DMS79 treated with DMSO at 0.1 percent for 48 hours (cell line): Measurements from ENCODE around the gene WDR3.
"Not testable (repeated sequence)": the region's sequence is repeated elsewhere in the genome, so short reads cannot be mapped to it uniquely, and the experiment has no call there.

ENCODE experiments used
- DNase-seq: peaks from one replicate; lab custom pipeline; 2025; lab: John Stamatoyannopoulos, UW

Gene WDR3

GRCh38 chr1:117929343-117930172 lies at the start of gene WDR3, which contains the start of gene GDAP2:
Gene WDR3 (plus strand): TSS chr1:117929739. CDS start chr1:117933320, 3,581 bp downstream.
Gene GDAP2 (minus strand): TSS chr1:117929621. CDS start chr1:117920357, 9,264 bp downstream.
- DNase-seq: peak; percentile 95

DNA sequence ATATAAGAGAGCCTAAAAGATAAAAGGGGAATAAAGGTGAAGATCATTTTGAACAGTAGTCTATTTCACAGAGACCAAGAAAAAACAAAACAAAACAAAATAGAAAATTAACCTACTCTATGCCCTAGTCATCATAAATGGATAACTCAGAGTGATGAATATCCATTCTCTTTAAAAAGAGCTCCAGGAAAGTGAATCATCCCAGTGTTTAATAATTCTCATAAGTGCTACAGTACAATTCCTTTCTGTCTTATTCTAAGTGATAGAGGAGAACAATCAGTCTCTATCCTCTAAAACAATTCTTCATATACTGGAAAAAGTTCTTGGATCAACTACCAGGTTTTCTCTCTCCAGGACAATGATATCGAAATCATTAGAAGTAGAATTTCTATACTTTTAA lies 45.9 kb upstream of the WDR3 start:
- no peak for DNase-seq

- no peak for DNase-seq
Observed at GRCh38 chr1:117886101-117886795, 43.3 kb upstream of the WDR3 start.

- no peak for DNase-seq
Observed at GRCh38 chr1:117890452-117890851, 39.1 kb upstream of the WDR3 start.

DNA sequence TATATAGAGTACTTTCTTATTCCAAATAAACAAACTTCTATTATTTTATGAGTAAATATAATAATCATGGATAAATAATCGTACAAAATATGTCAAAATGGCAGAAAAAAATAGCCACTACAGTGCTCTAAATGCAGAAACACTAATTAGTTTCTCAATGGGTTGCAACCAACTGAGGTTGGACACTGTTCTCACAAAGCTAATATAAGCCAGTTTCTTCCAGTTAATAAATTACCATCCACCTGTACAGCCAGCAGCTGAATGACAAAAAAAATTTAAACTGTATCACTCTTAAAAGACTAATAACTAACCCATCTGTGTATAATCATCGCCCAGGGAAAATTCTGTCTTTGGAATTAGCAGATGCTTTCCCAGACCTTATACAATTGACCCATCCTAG lies 37.0 kb upstream of the WDR3 start:
- DNase-seq: no peak

DNA sequence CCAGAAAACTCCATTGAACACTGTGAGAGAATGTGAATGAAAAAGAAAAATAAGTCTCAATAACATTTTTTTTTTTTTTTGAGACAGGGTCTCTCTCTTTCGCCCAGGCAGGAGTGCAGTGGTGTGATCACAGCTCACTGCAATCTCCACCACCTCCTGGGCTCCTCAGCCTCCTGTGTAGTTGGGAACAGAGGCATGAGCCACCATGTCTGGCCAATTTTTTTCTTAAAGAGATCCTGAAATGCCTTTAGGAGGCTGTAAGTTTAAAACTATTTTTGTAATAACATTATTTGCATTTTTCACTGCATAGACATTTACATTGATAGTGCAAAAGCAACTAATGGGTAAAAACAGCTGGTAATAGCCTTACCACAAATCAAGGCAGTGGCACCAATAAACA lies 35.5 kb upstream of the WDR3 start:
- no peak for DNase-seq

DNA sequence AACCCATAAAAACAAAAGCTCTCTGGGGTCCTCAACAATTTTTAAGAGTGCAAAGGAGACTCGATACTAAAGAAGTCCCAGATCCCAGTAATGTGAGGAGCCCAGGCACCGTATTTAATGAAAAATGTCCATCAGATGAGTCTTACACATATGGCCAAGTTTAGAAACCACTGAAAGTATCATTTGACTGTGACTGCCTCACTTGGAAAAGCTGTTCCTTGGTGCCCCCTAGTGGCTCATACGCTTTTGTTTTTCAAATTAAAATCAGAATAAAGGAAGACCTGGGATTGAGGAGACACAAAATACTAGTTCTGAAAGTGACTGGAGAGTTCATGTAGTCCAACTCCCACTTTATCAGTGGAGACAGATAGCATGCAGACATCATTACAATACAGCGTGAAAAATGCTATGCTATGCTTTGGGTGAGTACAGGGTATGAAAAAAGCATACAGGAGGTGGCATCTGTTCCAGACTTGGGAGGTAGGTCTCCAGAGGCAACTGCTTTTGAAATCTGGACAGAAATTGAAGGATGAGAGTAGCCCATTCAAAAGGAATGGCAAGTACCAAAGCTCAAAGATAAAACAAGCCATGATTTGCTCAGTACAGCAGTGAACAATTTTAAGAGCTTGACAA lies 33.9 kb upstream of the WDR3 start:
- peak; percentile 50 for DNase-seq

DNA sequence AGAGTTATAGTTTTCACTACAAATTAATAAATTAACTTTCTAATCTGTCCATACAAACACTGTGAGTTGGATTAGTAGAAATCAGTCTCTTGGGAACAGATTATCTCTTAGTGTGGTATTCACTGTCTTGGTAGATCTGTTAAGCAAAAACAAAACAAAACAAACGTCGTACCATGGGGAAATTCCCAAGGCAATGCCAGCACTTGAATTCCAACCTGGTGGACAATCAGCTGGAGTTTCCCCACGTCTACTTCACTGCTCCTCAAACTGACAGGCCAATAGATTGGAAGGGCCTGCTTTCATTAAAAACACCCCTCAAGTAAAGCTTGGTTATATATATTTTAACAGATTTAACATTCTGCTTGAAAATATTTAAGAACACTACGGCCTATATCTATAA lies 32.0 kb upstream of the WDR3 start:
- no peak for DNase-seq

- DNase-seq: no peak
Observed at GRCh38 chr1:117899801-117900200, 29.7 kb upstream of the WDR3 start.

GRCh38 chr1:117902944-117903343 lies 26.6 kb upstream of the WDR3 start:
- no peak for DNase-seq

DNA sequence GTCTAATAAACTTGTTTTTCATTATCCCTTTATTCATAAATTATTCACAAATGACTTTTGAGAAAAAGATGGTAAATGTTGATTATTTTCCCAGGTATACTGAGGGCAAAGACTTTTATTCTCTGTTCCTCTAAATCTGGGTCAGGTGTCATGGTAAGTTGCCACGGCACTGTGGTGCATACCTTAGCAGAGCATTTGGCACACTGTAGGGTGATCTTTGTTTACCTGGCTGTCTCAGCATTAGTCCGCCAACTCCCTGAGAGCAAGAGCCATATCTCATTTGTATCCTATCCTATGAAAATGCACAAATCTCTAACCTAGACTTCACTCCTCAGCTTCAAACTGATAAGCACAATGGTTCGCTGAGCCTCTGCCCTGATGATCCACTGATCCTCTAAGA lies 25.1 kb upstream of the WDR3 start:
- DNase-seq: no peak

DNA sequence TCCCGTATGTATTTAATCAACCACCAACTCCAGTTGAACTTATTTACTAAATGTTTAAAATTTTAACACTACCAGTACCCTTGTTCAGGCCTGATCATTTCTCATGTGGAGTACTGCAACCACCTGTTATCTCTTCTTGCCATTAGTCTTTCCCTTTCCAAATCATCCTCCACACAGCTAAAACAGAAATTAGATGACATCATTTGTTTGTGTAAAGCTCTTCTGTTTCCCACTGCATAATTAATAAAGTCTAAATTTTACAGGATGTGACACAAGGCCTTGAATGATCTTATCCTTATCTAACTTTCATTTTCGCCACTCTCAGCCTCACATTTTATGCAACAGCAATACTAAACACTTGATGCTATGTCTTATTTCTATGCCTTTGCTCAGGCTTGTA lies 24.5 kb upstream of the WDR3 start:
- no peak for DNase-seq

DNA sequence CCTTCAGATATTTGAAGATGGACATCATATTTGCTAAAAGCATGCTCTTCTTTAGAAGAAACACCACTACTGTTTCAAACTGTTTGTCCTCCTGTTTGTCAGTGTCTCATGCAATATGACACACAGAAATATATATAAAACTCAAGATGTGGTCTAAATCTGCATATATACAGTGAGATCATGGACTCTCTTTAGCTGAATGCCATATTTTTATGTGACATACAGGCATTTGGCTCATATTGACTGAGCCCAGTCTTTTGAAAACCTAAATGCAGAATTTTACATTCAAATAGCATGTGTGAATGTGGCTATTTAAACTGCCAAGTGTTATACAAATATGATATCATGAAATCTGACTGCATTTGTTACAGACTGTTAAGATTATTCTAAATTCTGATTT lies 18.5 kb upstream of the WDR3 start:
- no peak for DNase-seq

DNA sequence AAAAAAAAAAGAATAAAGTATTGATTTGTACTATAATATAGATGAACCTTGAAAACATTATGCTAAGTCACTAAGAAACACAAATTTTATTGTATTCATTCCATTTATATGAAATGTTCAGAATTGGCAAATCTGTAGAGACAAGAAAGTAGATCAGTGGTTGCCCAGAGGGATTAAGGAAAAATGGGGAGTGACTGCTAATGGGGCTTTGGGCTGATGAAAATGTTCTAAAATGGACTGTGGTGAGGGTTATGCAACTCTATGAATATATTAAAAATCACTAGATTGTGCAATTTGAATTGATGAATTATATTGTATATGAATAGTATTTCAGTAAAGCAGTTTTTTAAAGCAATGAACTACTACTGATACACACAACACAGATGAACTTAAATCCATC lies 10.2 kb upstream of the WDR3 start:
- DNase-seq: no peak

GRCh38 chr1:117921991-117922390 lies 7.5 kb upstream of the WDR3 start:
- DNase-seq: no peak

- DNase-seq: not testable (repeated sequence)
Observed at GRCh38 chr1:117922717-117923116, 6.8 kb upstream of the WDR3 start.

GRCh38 chr1:117925981-117926380 lies 3.6 kb upstream of the WDR3 start:
- no peak for DNase-seq

DNA sequence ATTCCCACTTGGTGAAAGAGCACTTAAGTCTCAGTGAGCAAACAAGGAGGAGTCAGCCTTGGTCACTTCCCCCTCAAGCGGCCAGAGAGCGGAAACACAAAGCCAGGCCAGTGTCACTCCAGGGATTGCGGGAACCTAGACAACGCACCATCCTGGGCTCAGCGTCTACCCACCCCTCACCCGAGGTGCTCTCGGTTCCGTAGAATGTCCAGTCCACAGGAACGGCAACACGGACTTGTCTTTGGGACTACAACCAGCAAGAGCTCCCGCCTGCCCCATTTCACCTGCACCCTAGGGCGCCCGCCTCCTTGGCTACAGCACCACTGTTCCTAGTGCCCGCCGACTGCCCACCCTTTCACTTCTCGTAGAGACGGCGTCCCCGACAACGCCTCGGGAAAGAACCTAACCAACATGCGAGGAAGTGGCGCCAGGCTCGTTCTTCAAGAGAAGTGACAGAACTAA lies 627 bp upstream of the WDR3 start:
- DNase-seq: peak; percentile 57

- DNase-seq: no peak
Observed at GRCh38 chr1:117930173-117930447, 571 bp downstream of the WDR3 start.

- DNase-seq: no peak
Observed at GRCh38 chr1:117930484-117930883, 945 bp downstream of the WDR3 start.

- DNase-seq: no peak
Observed at GRCh38 chr1:117932576-117932975, 3.0 kb downstream of the WDR3 start.

DNA sequence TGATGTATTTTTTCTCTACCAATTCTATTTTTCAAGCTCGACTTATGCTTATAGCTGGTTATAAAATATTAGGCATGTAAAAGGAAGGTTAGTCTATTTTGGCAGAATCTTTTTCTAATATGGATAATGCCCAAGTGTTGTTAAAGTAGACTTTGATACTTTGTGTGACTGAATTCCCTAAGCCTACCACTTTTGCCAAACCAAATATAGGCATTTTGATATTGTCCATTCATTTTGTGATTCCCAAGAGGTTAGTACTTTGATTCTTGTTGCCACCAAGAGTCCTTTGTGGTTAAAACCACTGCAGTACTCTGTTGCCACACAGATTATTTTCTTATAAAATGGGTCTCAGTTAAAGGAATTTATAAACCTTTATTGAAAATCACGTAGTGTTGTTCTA lies 4.2 kb downstream of the WDR3 start:
- no peak for DNase-seq

- DNase-seq: no peak
Observed at GRCh38 chr1:117942293-117942692, 12.8 kb downstream of the WDR3 start.
